PFSK-1 (cell line): ENCODE measurements around the gene PPM1M.

ENCODE experiments used
- FOXP2 ChIP-seq: optimal IDR thresholded peaks from 2 replicates; pipeline ENCODE3; 2011; ENCODE audit warnings: borderline replicate concordance, control low read depth, inconsistent platforms; ENCODE audit not compliant: insufficient read depth; ENCODE audit errors: extremely low read length, extremely low read depth
- POLR2AphosphoS5 ChIP-seq: IDR thresholded peaks from 2 replicates; pipeline ENCODE4 v1.6.1; 2012; ENCODE audit warnings: low read depth, mild to moderate bottlenecking, control low read depth, low read length, moderate library complexity
- REST ChIP-seq, 2 experiments: IDR thresholded peaks; 2 replicates each; pipeline versions ENCODE4 v1.6.1 to v1.8.0; 2011 to 2012; ENCODE audit warnings: low read depth in 2 of 2, low read length in 2 of 2, control low read depth in 1 of 2, inconsistent platforms in 1 of 2, mild to moderate bottlenecking in 1 of 2, moderate library complexity in 1 of 2; ENCODE audit not compliant: insufficient read depth in 1 of 2
- SIN3A ChIP-seq: IDR thresholded peaks from 2 replicates; pipeline ENCODE4 v1.6.1; 2012; ENCODE audit warnings: mild to moderate bottlenecking, low read length, moderate library complexity, borderline replicate concordance; ENCODE audit not compliant: insufficient read depth
- TAF1 ChIP-seq: IDR thresholded peaks from 2 replicates; pipeline ENCODE4 v1.6.1; 2012; ENCODE audit warnings: low read length, control low read depth, borderline replicate concordance; ENCODE audit not compliant: insufficient read depth

PPM1M gene

GRCh38 chr3:52222319-52223221, 23.0 kb upstream of the PPM1M start:
- no peak for TF ChIP-seq SIN3A
- TF ChIP-seq POLR2AphosphoS5, result no peak
- no peak for TF ChIP-seq REST (IDR thresholded peaks at IDR 0.05; ENCODE audit: insufficient read depth in 1 of 2, low read depth in 2 of 2, low read length in 2 of 2)
- no peak for TF ChIP-seq FOXP2
- TF ChIP-seq TAF1, result no peak

- no peak for TF ChIP-seq TAF1
- no peak for TF ChIP-seq FOXP2
- no peak for TF ChIP-seq POLR2AphosphoS5
- TF ChIP-seq SIN3A, result no peak
- no peak for TF ChIP-seq REST (IDR thresholded peaks at IDR 0.05; ENCODE audit: insufficient read depth in 1 of 2, low read depth in 2 of 2, low read length in 2 of 2)
Measured at GRCh38 chr3:52223449-52224408, 21.8 kb upstream of the PPM1M start.

- TF ChIP-seq REST (IDR thresholded peaks at IDR 0.05; ENCODE audit: insufficient read depth in 1 of 2, low read depth in 2 of 2, low read length in 2 of 2) (no peak), TAF1 (no peak), FOXP2 (no peak), POLR2AphosphoS5 (no peak)
Measured at GRCh38 chr3:52225452-52226228, 19.9 kb upstream of the PPM1M start, which contains the start of gene TLR9. Gene TLR9, minus strand, starts transcription at chr3:52225645. Its CDS starts 116 bp downstream, at chr3:52225529.

GRCh38 chr3:52226229-52226817, 19.2 kb upstream of the PPM1M start:
- TF ChIP-seq SIN3A (no peak), FOXP2 (no peak), POLR2AphosphoS5 (no peak), TAF1 (no peak), REST (IDR thresholded peaks at IDR 0.05; ENCODE audit: insufficient read depth in 1 of 2, low read depth in 2 of 2, low read length in 2 of 2) (no peak)
